H1 (cell line): ENCODE data around the gene HK2. TPM values are rescaled to one million over a fixed set of nuclear protein-coding genes. Genes with fewer than 3 reads are reported as not detected.

Experiments used
- BACH1 ChIP-seq: IDR thresholded peaks from 2 replicates; pipeline ENCODE4 v1.6.1; 2012; ENCODE audit warnings: low read length, improper control_type of control experiment
- CTBP2 ChIP-seq: IDR thresholded peaks from 2 replicates; pipeline ENCODE4 v1.7.0; 2011; ENCODE audit warnings: borderline replicate concordance, mild to moderate bottlenecking, moderate library complexity, mixed read lengths, low read length; ENCODE audit not compliant: insufficient read depth, insufficient read length
- EGR1 ChIP-seq: IDR thresholded peaks from 2 replicates; pipeline ENCODE4 v1.6.1; 2011; ENCODE audit warnings: low read depth, low read length, borderline replicate concordance
- JUN ChIP-seq: IDR thresholded peaks from 2 replicates; pipeline ENCODE4 v1.6.1; 2011; ENCODE audit warnings: low read depth, mild to moderate bottlenecking, improper control_type of control experiment, low read length
- KDM4A ChIP-seq: IDR thresholded peaks from one replicate; pipeline ENCODE4 v1.7.1; 2012; ENCODE audit warnings: low read depth, mild to moderate bottlenecking, moderate library complexity, low read length, inconsistent platforms; ENCODE audit not compliant: severe bottlenecking
- NANOG ChIP-seq: IDR thresholded peaks from 2 replicates; pipeline ENCODE4 v1.6.1; 2011; ENCODE audit warnings: low read length, low read depth, mild to moderate bottlenecking, inconsistent platforms; ENCODE audit not compliant: insufficient read depth, poor library complexity, severe bottlenecking
- RFX5 ChIP-seq: IDR thresholded peaks from 2 replicates; pipeline ENCODE4 v1.6.1; 2011; ENCODE audit warnings: low read depth, low read length, improper control_type of control experiment, borderline replicate concordance
- SIRT6 ChIP-seq: IDR thresholded peaks from one replicate; pipeline ENCODE4 v1.7.1; 2012; ENCODE audit warnings: low read length, inconsistent platforms
- TCF12 ChIP-seq: IDR thresholded peaks from 2 replicates; pipeline ENCODE4 v1.6.1; 2011; ENCODE audit warnings: low read depth, mild to moderate bottlenecking, low read length
- ZNF274 ChIP-seq: IDR thresholded peaks from 2 replicates; pipeline ENCODE4 v1.7.0; 2012; ENCODE audit warnings: low read length, borderline replicate concordance; ENCODE audit errors: extremely low read depth
- polyA plus RNA-seq, 7 experiments: library from polyadenylated mRNA; depleted of rRNA in 3 of 7; stranded (reverse) in 5 of 7; unstranded in 2 of 7; fragments of >200 nt in 5 of 7; fragments of 200-250 nt in 2 of 7; gene quantifications; 1 replicate in 5 of 7; 2 replicates in 1 of 7; 4 replicates in 1 of 7; pipeline versions ENCODE4 v1.2.1 to v1.2.3, GENCODE V29; 2011 to 2013; ENCODE audit warnings: missing spikeins in 2 of 7, mixed read lengths in 2 of 7
- total RNA-seq: library from RNA; stranded (reverse); fragmentation: NEBNext Ultra II Directional; extraction: Animal tissue kit (Norgen Biotek cat#: 25700); gene quantifications from 2 replicates; pipeline ENCODE4 v1.2.1, GENCODE V29; 2021
- TF ChIP-seq, protein P1 (sequence below): fragments of 300-600 bp; sonication (generic); IDR thresholded peaks from 2 replicates; pipeline ENCODE4 v1.7.1; 2012; ENCODE audit warnings: low read length, moderate library complexity, mild to moderate bottlenecking, inconsistent platforms; ENCODE audit not compliant: insufficient replicate concordance
- TF ChIP-seq, protein P2 (sequence below): IDR thresholded peaks from 2 replicates; pipeline ENCODE4 v1.6.1; 2012; ENCODE audit warnings: inconsistent platforms

HK2 gene
- total and polyA plus RNA-seq, 2 of the 8 experiments (the other 6 are each of a cell fraction or from before 2014, with no cell fraction given) = 22.1 to 61.9 TPM

DNA sequence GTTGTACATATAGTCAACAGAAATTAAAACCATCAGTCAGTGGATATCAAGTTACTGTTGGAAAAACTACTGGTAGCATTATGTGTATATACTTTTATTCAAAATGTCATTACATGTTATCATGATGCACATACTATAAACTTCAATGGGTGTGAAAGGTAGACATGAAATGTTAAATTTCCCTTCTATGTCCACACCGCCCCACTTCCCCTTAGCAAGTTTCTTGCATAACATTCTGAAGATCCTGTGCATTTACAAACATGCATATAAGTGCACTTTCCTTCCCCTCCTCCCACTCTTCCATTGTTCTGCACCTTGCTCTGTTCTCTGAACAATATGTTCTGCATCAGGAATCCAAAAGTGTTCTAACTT, 16.6 kb upstream of the HK2 start (continued):
- TF ChIP-seq, protein P1, sequence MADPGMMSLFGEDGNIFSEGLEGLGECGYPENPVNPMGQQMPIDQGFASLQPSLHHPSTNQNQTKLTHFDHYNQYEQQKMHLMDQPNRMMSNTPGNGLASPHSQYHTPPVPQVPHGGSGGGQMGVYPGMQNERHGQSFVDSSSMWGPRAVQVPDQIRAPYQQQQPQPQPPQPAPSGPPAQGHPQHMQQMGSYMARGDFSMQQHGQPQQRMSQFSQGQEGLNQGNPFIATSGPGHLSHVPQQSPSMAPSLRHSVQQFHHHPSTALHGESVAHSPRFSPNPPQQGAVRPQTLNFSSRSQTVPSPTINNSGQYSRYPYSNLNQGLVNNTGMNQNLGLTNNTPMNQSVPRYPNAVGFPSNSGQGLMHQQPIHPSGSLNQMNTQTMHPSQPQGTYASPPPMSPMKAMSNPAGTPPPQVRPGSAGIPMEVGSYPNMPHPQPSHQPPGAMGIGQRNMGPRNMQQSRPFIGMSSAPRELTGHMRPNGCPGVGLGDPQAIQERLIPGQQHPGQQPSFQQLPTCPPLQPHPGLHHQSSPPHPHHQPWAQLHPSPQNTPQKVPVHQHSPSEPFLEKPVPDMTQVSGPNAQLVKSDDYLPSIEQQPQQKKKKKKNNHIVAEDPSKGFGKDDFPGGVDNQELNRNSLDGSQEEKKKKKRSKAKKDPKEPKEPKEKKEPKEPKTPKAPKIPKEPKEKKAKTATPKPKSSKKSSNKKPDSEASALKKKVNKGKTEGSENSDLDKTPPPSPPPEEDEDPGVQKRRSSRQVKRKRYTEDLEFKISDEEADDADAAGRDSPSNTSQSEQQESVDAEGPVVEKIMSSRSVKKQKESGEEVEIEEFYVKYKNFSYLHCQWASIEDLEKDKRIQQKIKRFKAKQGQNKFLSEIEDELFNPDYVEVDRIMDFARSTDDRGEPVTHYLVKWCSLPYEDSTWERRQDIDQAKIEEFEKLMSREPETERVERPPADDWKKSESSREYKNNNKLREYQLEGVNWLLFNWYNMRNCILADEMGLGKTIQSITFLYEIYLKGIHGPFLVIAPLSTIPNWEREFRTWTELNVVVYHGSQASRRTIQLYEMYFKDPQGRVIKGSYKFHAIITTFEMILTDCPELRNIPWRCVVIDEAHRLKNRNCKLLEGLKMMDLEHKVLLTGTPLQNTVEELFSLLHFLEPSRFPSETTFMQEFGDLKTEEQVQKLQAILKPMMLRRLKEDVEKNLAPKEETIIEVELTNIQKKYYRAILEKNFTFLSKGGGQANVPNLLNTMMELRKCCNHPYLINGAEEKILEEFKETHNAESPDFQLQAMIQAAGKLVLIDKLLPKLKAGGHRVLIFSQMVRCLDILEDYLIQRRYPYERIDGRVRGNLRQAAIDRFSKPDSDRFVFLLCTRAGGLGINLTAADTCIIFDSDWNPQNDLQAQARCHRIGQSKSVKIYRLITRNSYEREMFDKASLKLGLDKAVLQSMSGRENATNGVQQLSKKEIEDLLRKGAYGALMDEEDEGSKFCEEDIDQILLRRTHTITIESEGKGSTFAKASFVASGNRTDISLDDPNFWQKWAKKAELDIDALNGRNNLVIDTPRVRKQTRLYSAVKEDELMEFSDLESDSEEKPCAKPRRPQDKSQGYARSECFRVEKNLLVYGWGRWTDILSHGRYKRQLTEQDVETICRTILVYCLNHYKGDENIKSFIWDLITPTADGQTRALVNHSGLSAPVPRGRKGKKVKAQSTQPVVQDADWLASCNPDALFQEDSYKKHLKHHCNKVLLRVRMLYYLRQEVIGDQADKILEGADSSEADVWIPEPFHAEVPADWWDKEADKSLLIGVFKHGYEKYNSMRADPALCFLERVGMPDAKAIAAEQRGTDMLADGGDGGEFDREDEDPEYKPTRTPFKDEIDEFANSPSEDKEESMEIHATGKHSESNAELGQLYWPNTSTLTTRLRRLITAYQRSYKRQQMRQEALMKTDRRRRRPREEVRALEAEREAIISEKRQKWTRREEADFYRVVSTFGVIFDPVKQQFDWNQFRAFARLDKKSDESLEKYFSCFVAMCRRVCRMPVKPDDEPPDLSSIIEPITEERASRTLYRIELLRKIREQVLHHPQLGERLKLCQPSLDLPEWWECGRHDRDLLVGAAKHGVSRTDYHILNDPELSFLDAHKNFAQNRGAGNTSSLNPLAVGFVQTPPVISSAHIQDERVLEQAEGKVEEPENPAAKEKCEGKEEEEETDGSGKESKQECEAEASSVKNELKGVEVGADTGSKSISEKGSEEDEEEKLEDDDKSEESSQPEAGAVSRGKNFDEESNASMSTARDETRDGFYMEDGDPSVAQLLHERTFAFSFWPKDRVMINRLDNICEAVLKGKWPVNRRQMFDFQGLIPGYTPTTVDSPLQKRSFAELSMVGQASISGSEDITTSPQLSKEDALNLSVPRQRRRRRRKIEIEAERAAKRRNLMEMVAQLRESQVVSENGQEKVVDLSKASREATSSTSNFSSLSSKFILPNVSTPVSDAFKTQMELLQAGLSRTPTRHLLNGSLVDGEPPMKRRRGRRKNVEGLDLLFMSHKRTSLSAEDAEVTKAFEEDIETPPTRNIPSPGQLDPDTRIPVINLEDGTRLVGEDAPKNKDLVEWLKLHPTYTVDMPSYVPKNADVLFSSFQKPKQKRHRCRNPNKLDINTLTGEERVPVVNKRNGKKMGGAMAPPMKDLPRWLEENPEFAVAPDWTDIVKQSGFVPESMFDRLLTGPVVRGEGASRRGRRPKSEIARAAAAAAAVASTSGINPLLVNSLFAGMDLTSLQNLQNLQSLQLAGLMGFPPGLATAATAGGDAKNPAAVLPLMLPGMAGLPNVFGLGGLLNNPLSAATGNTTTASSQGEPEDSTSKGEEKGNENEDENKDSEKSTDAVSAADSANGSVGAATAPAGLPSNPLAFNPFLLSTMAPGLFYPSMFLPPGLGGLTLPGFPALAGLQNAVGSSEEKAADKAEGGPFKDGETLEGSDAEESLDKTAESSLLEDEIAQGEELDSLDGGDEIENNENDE = no peak
- TF ChIP-seq RFX5 = no peak
- TF ChIP-seq, protein P2, sequence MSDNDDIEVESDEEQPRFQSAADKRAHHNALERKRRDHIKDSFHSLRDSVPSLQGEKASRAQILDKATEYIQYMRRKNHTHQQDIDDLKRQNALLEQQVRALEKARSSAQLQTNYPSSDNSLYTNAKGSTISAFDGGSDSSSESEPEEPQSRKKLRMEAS = no peak
- TF ChIP-seq SIRT6 = no peak
- TF ChIP-seq TCF12 = no peak
- no peak for TF ChIP-seq EGR1
- TF ChIP-seq CTBP2 = no peak
- no peak for TF ChIP-seq NANOG
- no peak for TF ChIP-seq JUN
- TF ChIP-seq ZNF274 = no peak
- TF ChIP-seq KDM4A = no peak
- no peak for TF ChIP-seq BACH1
